Mesendoderm (in vitro differentiated cells): Measurements from ENCODE around the gene LARP1.
A peak's percentile ranks its signal among the peaks of the same experiment; 100 is the strongest.
"Not testable (repeated sequence)": the region's sequence is repeated elsewhere in the genome, so short reads cannot be mapped to it uniquely, and the experiment has no call there.

Experiments used
- DNase-seq: peaks from one replicate; pipeline ENCODE4 v3.0.0; 2013
- H2AK5ac ChIP-seq: 2 replicates; pipeline ENCODE4 v1.6.1; 2013; ENCODE audit warnings: low read length, inconsistent platforms
- H2BK120ac ChIP-seq: 2 replicates; pipeline ENCODE4 v1.6.1; 2013; ENCODE audit warnings: low read depth, mild to moderate bottlenecking, low read length, moderate library complexity, mixed read lengths
- H2BK15ac ChIP-seq: replicated peaks from 2 replicates; pipeline ENCODE4 v1.6.1; 2013; ENCODE audit warnings: low read depth, mild to moderate bottlenecking, moderate library complexity
- H2BK5ac ChIP-seq: 2 replicates; pipeline ENCODE4 v1.6.1; 2013; ENCODE audit warnings: low read length, inconsistent platforms
- H3K18ac ChIP-seq: 2 replicates; pipeline ENCODE4 v1.6.1; 2013; ENCODE audit warnings: mild to moderate bottlenecking, low read length, mixed read lengths
- H3K23ac ChIP-seq: one replicate; pipeline ENCODE4 v1.6.1; 2013; ENCODE audit warnings: low read length
- H3K27ac ChIP-seq: 2 replicates; pipeline ENCODE4 v1.5.1; 2013; ENCODE audit warnings: low read depth, mild to moderate bottlenecking, inconsistent platforms, low read length, moderate library complexity
- H3K27me3 ChIP-seq: 2 replicates; pipeline ENCODE4 v1.6.1; 2013; ENCODE audit warnings: low read length, control low read depth, mild to moderate bottlenecking, inconsistent platforms; ENCODE audit not compliant: insufficient read depth, poor library complexity
- H3K36me3 ChIP-seq: 2 replicates; pipeline ENCODE4 v1.6.1; 2013; ENCODE audit warnings: low read length, inconsistent platforms; ENCODE audit not compliant: control insufficient read depth, insufficient read depth
- H3K4ac ChIP-seq: one replicate; pipeline ENCODE4 v1.6.1; 2013; ENCODE audit warnings: low read depth, mild to moderate bottlenecking, low read length, moderate library complexity
- H3K4me1 ChIP-seq: 2 replicates; pipeline ENCODE4 v1.6.1; 2013; ENCODE audit warnings: low read depth, low read length, inconsistent platforms; ENCODE audit not compliant: control insufficient read depth
- H3K4me2 ChIP-seq: 2 replicates; pipeline ENCODE4 v1.6.1; 2013; ENCODE audit warnings: low read length
- H3K4me3 ChIP-seq: 2 replicates; pipeline ENCODE4 v1.5.1; 2013; ENCODE audit warnings: mild to moderate bottlenecking, low read length
- H3K56ac ChIP-seq: one replicate; pipeline ENCODE4 v1.6.1; 2013; ENCODE audit warnings: low read length
- H3K79me1 ChIP-seq: 2 replicates; pipeline ENCODE4 v1.6.1; 2013; ENCODE audit warnings: low read length, inconsistent platforms
- H3K79me2 ChIP-seq: 2 replicates; pipeline ENCODE4 v1.6.1; 2013; ENCODE audit warnings: mild to moderate bottlenecking, low read length; ENCODE audit not compliant: control insufficient read depth, insufficient read depth
- H3K9ac ChIP-seq: 2 replicates; pipeline ENCODE4 v1.6.1; 2013; ENCODE audit warnings: low read length, inconsistent platforms
- H4K5ac ChIP-seq: one replicate; pipeline ENCODE4 v1.6.1; 2013; ENCODE audit warnings: low read length
- H4K8ac ChIP-seq: one replicate; pipeline ENCODE4 v1.6.1; 2013; ENCODE audit warnings: low read depth, mild to moderate bottlenecking, control low read depth, low read length, moderate library complexity
- WGBS: extraction: QIAGEN DNeasy Blood & Tissue Kit; methylation state at CpG from one replicate; pipeline ENCODE4 v1.1.7; 2013; ENCODE audit warnings: low lambda C conversion rate, missing lambda C conversion rate; ENCODE audit not compliant: insufficient coverage; ENCODE audit errors: extremely low coverage; 5-methylcytosine and 5-hydroxymethylcytosine counted together

LARP1 gene

DNA sequence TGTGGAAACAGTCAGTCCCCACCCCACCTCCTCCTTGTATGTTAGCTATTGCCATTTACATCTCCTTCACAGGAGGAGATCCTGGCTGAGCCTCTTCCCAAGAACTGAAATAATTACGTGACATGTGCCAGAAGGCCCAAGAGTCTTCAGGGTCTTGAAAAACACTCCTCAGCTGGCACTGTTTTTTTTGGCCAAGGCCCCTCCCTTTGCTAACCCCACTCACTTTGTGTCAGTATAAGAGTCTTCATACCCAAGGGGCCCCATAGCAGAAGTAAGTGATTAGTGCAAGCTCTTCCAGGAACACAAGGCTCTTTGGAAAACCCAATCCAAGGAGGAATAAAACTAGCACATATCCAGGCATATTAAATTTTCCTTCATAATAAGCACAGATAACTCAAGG, 5.7 kb upstream of the LARP1 start:
- no peak for DNase-seq
- Histone ChIP-seq H3K18ac (no peak overlapping the region), H3K9ac (no peak overlapping the region), H3K4me1 (peaks cover 7% of the 10 kb centered on the region), H3K4me2 (no peak overlapping the region), H2BK120ac (no peak overlapping the region), H2BK15ac (no peak overlapping the region), H3K4me3 (no peak overlapping the region), H2BK5ac (no peak overlapping the region), H2AK5ac (no peak overlapping the region), H3K27ac (no peak overlapping the region), H3K56ac (no peak overlapping the region), H3K23ac (no peak overlapping the region), H3K79me1 (no peaks in the 10 kb centered on the region), H3K4ac (no peak overlapping the region), H3K27me3 (no peaks in the 10 kb centered on the region), H3K36me3 (no peaks in the 10 kb centered on the region), H3K79me2 (no peaks in the 10 kb centered on the region), H4K5ac (no peak overlapping the region), H4K8ac (no peak overlapping the region)
- WGBS: no CpG with 5 or more reads among the region's 1 CpG

DNA sequence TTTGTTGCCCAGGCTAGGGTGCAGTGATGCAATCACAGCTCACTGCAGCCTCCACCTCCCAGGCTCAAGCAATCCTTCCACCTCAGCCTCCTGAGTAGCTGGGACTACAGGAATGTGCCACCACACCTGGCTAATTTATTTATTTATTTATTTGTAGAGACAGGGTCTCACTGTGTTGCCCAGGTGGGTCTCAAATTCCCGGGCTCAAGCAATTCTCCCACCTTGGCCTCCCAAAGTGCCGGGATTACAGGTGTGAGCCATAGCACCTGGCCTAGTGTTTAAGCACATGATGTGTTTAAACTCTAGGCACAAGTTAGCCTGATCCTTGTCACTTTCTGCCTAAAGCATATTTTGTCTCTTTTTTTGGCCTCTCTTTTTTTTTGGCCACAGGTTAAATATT, 4.5 kb upstream of the LARP1 start:
- not testable (repeated sequence) for H3K4me1 ChIP-seq, H3K79me2 ChIP-seq, H3K27me3 ChIP-seq, H3K9ac ChIP-seq, H3K18ac ChIP-seq, H2BK5ac ChIP-seq, H3K4me2 ChIP-seq, H2AK5ac ChIP-seq, H4K5ac ChIP-seq, H3K27ac ChIP-seq, H2BK120ac ChIP-seq, H3K4ac ChIP-seq, H3K79me1 ChIP-seq, H3K36me3 ChIP-seq, H3K23ac ChIP-seq, DNase-seq, H3K56ac ChIP-seq, H3K4me3 ChIP-seq, H2BK15ac ChIP-seq, H4K8ac ChIP-seq
- no CpG with 5 or more reads among the region's 2 CpGs for WGBS

DNA sequence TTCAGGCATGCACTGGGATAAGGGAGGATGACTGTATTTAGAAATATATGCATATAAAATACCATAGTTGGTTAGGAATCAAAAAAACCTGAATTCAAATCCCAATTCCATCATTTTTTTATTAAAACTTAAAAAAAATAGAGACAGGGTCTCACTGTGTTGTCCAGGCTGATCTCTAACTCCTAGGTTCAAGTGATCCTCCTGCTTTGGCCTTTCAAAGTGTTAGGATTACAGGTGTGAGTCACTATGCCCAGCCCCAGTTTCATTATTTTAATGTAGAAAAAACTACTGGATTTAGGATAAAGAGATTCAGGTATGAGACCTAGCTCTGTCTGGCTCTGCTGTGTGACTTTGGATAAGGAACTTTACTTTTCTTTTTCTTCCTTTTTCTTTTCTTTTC, 3.3 kb upstream of the LARP1 start:
- no peak overlapping the region for H4K5ac ChIP-seq
- no peak overlapping the region for H3K4me3 ChIP-seq
- H3K27ac ChIP-seq: no peak overlapping the region
- H2BK120ac ChIP-seq: no peak overlapping the region
- H3K23ac ChIP-seq: no peak overlapping the region
- no peaks in the 10 kb centered on the region for H3K27me3 ChIP-seq
- H3K79me1 ChIP-seq: no peaks in the 10 kb centered on the region
- H2BK5ac ChIP-seq: no peak overlapping the region
- H2BK15ac ChIP-seq: no peak overlapping the region
- H3K4me2 ChIP-seq: no peak overlapping the region
- H3K18ac ChIP-seq: no peak overlapping the region
- no peak overlapping the region for H3K56ac ChIP-seq
- peaks cover 7% of the 10 kb centered on the region for H3K4me1 ChIP-seq
- no peak overlapping the region for H2AK5ac ChIP-seq
- no peak overlapping the region for H3K4ac ChIP-seq
- no peak overlapping the region for H4K8ac ChIP-seq
- H3K79me2 ChIP-seq: peaks cover 15% of the 10 kb centered on the region
- H3K9ac ChIP-seq: no peak overlapping the region
- no peak for DNase-seq
- H3K36me3 ChIP-seq: no peaks in the 10 kb centered on the region

DNA sequence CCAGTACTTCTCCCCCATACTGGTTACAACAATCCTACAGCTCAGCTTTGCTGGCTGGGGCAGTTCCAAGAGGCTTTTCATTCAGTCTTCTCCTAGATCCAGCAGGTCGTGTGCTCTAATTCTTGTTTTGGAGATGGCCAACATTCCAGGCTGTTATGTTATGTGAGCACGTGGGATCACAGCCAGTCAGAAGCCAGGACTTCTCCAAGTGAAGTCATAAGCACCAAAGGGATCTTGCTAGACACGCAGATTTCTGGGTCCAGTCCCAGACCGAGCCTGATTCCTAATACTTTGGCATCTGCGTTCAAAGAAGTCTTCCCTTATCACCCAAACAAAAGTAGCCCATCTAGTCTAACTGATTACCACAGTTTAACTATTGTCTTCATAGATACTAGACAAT, 1.4 kb upstream of the LARP1 start:
- peak; percentile 45 for DNase-seq
- H3K27ac ChIP-seq: no peak overlapping the region
- H3K9ac ChIP-seq: peak overlapping the region; percentile 86
- no peak overlapping the region for H2BK120ac ChIP-seq
- no peak overlapping the region for H2BK15ac ChIP-seq
- H3K4me2 ChIP-seq: no peak overlapping the region
- no peak overlapping the region for H4K5ac ChIP-seq
- H3K79me1 ChIP-seq: no peaks in the 10 kb centered on the region
- peaks cover 13% of the 10 kb centered on the region for H3K4me1 ChIP-seq
- WGBS: no CpG with 5 or more reads among the region's 5 CpGs
- H4K8ac ChIP-seq: no peak overlapping the region
- H3K4me3 ChIP-seq: no peak overlapping the region
- no peaks in the 10 kb centered on the region for H3K36me3 ChIP-seq
- H2AK5ac ChIP-seq: no peak overlapping the region
- H3K79me2 ChIP-seq: peaks cover 33% of the 10 kb centered on the region
- H2BK5ac ChIP-seq: no peak overlapping the region
- H3K27me3 ChIP-seq: no peaks in the 10 kb centered on the region
- H3K18ac ChIP-seq: no peak overlapping the region
- H3K56ac ChIP-seq: peak overlapping the region; percentile 92
- no peak overlapping the region for H3K4ac ChIP-seq
- H3K23ac ChIP-seq: no peak overlapping the region

DNA sequence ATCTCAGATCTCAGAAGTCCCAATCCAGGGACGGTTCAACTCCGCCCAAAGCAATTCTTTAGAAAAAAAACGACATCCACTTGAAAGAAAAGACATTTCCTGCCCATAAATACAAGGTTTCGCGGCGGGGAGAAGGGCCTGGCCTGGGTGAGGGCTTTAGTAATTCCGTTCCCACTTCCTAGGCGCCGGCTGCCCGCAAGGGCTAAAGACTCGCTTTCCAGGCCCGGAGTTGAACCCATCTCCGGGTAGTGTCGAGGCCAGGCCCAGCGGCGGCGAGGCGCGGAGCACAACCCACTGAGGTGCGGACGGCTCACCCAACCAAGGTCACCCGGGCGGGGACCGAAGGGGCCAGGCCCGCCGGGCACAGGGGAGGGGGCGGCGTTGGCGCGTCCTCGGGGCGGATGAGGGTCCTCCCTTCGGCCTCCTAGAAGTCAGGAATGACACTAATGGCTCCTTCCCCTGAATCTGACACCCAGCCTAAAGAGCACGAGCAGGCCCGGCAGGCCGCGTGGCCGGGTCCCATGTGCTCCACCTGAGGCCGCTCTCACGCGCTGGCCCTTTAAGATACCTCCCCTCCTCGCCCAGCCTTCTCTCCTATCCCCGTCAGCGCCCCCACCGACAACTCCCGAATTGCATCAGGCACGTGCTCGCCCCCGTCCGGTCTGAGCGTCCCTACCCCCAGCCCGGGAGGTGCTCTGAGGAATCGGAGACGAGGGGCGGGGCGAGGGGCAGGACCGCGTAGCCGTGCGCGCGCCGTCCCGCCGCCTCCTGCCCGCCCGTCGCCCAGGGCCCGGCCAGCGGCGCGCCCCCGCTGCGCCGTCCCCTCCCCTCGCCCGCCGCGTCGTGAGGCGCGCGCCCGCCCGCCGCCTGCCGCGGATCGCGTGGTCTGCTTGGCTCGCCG, 467 bp upstream of the LARP1 start:
- DNase-seq: peak; percentile 100
- peak overlapping the region; percentile 59 for H3K4me2 ChIP-seq
- H2AK5ac ChIP-seq: peak overlapping the region; percentile 6
- peak overlapping the region; percentile 31 for H2BK120ac ChIP-seq
- H3K79me1 ChIP-seq: no peaks in the 10 kb centered on the region
- peak overlapping the region; percentile 21 for H2BK5ac ChIP-seq
- peak overlapping the region; percentile 100 for H3K18ac ChIP-seq
- peak overlapping the region; percentile 86 for H3K9ac ChIP-seq
- H4K5ac ChIP-seq: no peak overlapping the region
- H3K4me1 ChIP-seq: peaks cover 16% of the 10 kb centered on the region
- no peak overlapping the region for H3K23ac ChIP-seq
- peak overlapping the region; percentile 100 for H3K4ac ChIP-seq
- WGBS: no CpG with 5 or more reads among the region's 92 CpGs
- H3K27me3 ChIP-seq: no peaks in the 10 kb centered on the region
- peak overlapping the region; percentile 97 for H3K56ac ChIP-seq
- H3K4me3 ChIP-seq: peak overlapping the region; percentile 14
- peaks cover 42% of the 10 kb centered on the region for H3K79me2 ChIP-seq
- H4K8ac ChIP-seq: no peak overlapping the region
- no peak overlapping the region for H2BK15ac ChIP-seq
- no peaks in the 10 kb centered on the region for H3K36me3 ChIP-seq
- peak overlapping the region; percentile 98 for H3K27ac ChIP-seq
